Activated naive CD4-positive, alpha-beta T cell treated with Interleukin-2 at 50 U/mL for 16 hours (primary cell): ENCODE measurements around the gene HECW1.

Experiments used
- DNase-seq: peaks from one replicate; pipeline ENCODE4 v3.0.0-alpha.2; 2020

The HECW1 gene

GRCh38 chr7:43276547-43276946 is 164.1 kb downstream of the HECW1 start:
- DNase-seq: no peak

GRCh38 chr7:43278088-43278644 is 165.7 kb downstream of the HECW1 start:
- no peak for DNase-seq

GRCh38 chr7:43281268-43281667 is 168.8 kb downstream of the HECW1 start:
- DNase-seq: no peak

- DNase-seq: no peak
Measured at GRCh38 chr7:43283706-43284105, 171.3 kb downstream of the HECW1 start.

GRCh38 chr7:43289826-43290225 is 177.4 kb downstream of the HECW1 start:
- DNase-seq: no peak

GRCh38 chr7:43290978-43291377 is 178.5 kb downstream of the HECW1 start:
- DNase-seq: no peak

GRCh38 chr7:43291789-43292188 is 179.3 kb downstream of the HECW1 start:
- no peak for DNase-seq

- no peak for DNase-seq
Measured at GRCh38 chr7:43292384-43292783, 179.9 kb downstream of the HECW1 start.

GRCh38 chr7:43294080-43294630 is 181.7 kb downstream of the HECW1 start:
- no peak for DNase-seq

- DNase-seq: no peak
Measured at GRCh38 chr7:43295429-43295828, 183.0 kb downstream of the HECW1 start.

GRCh38 chr7:43296306-43296705 is 183.9 kb downstream of the HECW1 start:
- DNase-seq: no peak

GRCh38 chr7:43298617-43299016 is 186.2 kb downstream of the HECW1 start:
- no peak for DNase-seq

- DNase-seq: no peak
Measured at GRCh38 chr7:43300121-43300520, 187.7 kb downstream of the HECW1 start.

- DNase-seq: no peak
Measured at GRCh38 chr7:43302211-43302711, 189.8 kb downstream of the HECW1 start.

- no peak for DNase-seq
Measured at GRCh38 chr7:43302773-43303460, 190.5 kb downstream of the HECW1 start.

- peak; percentile 52 for DNase-seq
Measured at GRCh38 chr7:43303740-43304241, 191.3 kb downstream of the HECW1 start.

- DNase-seq: no peak
Measured at GRCh38 chr7:43306404-43306803, 194.0 kb downstream of the HECW1 start.

- no peak for DNase-seq
Measured at GRCh38 chr7:43307522-43307921, 195.1 kb downstream of the HECW1 start.

GRCh38 chr7:43308913-43309705 is 196.7 kb downstream of the HECW1 start:
- DNase-seq: no peak

GRCh38 chr7:43309706-43310022 is 197.2 kb downstream of the HECW1 start:
- no peak for DNase-seq

- DNase-seq: no peak
Measured at GRCh38 chr7:43311052-43311451, 198.6 kb downstream of the HECW1 start.

- DNase-seq: no peak
Measured at GRCh38 chr7:43311694-43312093, 199.2 kb downstream of the HECW1 start.

GRCh38 chr7:43313628-43314378 is 201.4 kb downstream of the HECW1 start:
- no peak for DNase-seq
